Ovary (tissue), 9 donors: Measurements from ENCODE around the gene RPS27L. TPM values are rescaled to one million over a fixed set of nuclear protein-coding genes. Genes with fewer than 3 reads are reported as not detected.
A peak's percentile ranks its signal among the peaks of the same experiment; 100 is the strongest.

Experiments
- DNase-seq, 5 donors: peaks; one replicate each; pipeline ENCODE4 v3.0.0-alpha.2; 2019 to 2020
- H3K27ac ChIP-seq, 2 donors: fragments of 200-600 bp; one replicate each; pipeline versions ENCODE4 v1.5.1 to v1.8.0; 2019 to 2022
- H3K27me3 ChIP-seq: fragments of 200-600 bp; one replicate; pipeline ENCODE4 v1.8.0; 2022
- H3K36me3 ChIP-seq: fragments of 200-600 bp; sonication (generic); one replicate; pipeline ENCODE4 v1.5.1; 2019
- H3K4me1 ChIP-seq: one replicate; pipeline ENCODE4 v1.8.1; 2013; ENCODE audit warnings: mild to moderate bottlenecking, moderate library complexity; ENCODE audit not compliant: insufficient read depth
- H3K4me3 ChIP-seq: fragments of 200-600 bp; sonication (generic); one replicate; pipeline ENCODE4 v1.5.1; 2017
- H3K9me3 ChIP-seq, 2 donors: fragments of 200-600 bp in 1 of 2; sonication (generic) in 1 of 2; one replicate each; pipeline versions ENCODE4 v1.5.1 to v1.8.1; 2013 to 2019; ENCODE audit warnings: mild to moderate bottlenecking in 1 of 2, moderate library complexity in 1 of 2
- CTCF ChIP-seq, 3 donors: fragments of 450-650 bp in 2 of 3; fragments of 200-600 bp in 1 of 3; IDR thresholded peaks; one replicate each; pipeline versions ENCODE4 v1.5.1 to v1.8.0; 2016 to 2022; ENCODE audit warnings: antibody characterized with exemption in 3 of 3, mild to moderate bottlenecking in 1 of 3
- EP300 ChIP-seq: sonication (generic); formaldehyde crosslinking; IDR thresholded peaks from one replicate; pipeline ENCODE4 v1.6.1; 2017; ENCODE audit warnings: antibody characterized with exemption
- POLR2A ChIP-seq: fragments of 450-650 bp; IDR thresholded peaks from one replicate; pipeline ENCODE4 v1.6.1; 2017; ENCODE audit warnings: antibody characterized with exemption, mild to moderate bottlenecking, moderate library complexity
- WGBS, 3 donors: extraction: QIAGEN DNeasy Blood & Tissue Kit in 1 of 3; methylation state at CpG; one replicate each; pipeline versions ENCODE4 v1.1.5 to v1.1.7; 2013 to 2017; 5-methylcytosine and 5-hydroxymethylcytosine counted together
- intact Hi-C, 4 donors: fragments of 100-400 bp; cut with DNase I; formaldehyde crosslinking; loops; one replicate each; pipeline versions ENCODE4 v1.11.0 to v1.15.1; 2022 to 2023
- polyA plus RNA-seq, 2 donors: library from polyadenylated mRNA; stranded (reverse); fragments of 200-250 nt in 1 of 2; fragments of 350-450 nt in 1 of 2; fragmentation: Illumina TruSeq in 1 of 2; extraction: RNeasy Lipid Tissue Mini Kit (QIAGEN cat#74804) in 1 of 2; gene quantifications; one replicate each; pipeline ENCODE4 v1.2.3, GENCODE V29; 2013 to 2014
- total RNA-seq, 7 donors: library from RNA; depleted of rRNA in 2 of 7; stranded (reverse); fragments of >200 nt in 2 of 7; fragmentation: NEBNext Ultra II Directional in 3 of 7; extraction: Animal tissue kit (Norgen Biotek cat#: 25700) in 3 of 7; gene quantifications; one replicate each; pipeline versions ENCODE4 v1.1.0 to v1.2.4, GENCODE V29; 2016 to 2023
- donor health status: DM: no; HTN: no; CAD: no; lungs with moderate emphysema.
- donor health status: DM: no; HTN: no; CAD: no.
- donor health status: Bipolar disorder and iron deficiency.
- donor health status: DM: yes; HTN: yes; CAD: no.
- donor health status: DM: no; HTN: no; CAD: no.
- donor health status: DM: yes; HTN: yes; CAD: no.

RPS27L gene
- total and polyA plus RNA-seq, 9 donors: 85.5 to 129 (median 95.0) TPM

GRCh38 chr15:63188926-63189871 lies 31.9 kb upstream of the RPS27L start, which contains the start of gene RAB8B:
Gene RAB8B (plus strand): TSS chr15:63189606. CDS start chr15:63189625, 19 bp downstream.
- peak; percentile 98 to 99 (median 99) for DNase-seq
- H3K27me3 ChIP-seq: no peaks in the 10 kb centered on the region
- peaks cover 7% of the 10 kb centered on the region for H3K4me1 ChIP-seq
- 0 to 1% (median 1%) methylated on average over 75 to 77 of the region's 77 CpGs for WGBS, 3 donors
- intact Hi-C loops: loop anchor here in 1 of 4 donors (10.0 kb wide), 1 partner anchor 86 kb away; the partner anchor contains the start of gene APH1B
- H3K4me3 ChIP-seq: peak within 1 kb of the TSS; percentile 91
- H3K36me3 ChIP-seq: no peaks in the 10 kb centered on the region
- H3K27ac ChIP-seq: peak within 1 kb of the TSS in 1 of 2 donors; percentile 58
- TF ChIP-seq POLR2A: peak; percentile 76
- no peak for TF ChIP-seq CTCF (IDR thresholded peaks at IDR 0.05)
- no peak for TF ChIP-seq EP300
- no peaks in the 10 kb centered on the region for H3K9me3 ChIP-seq

GRCh38 chr15:63188247-63188925 lies 31.1 kb upstream of the RPS27L start:
- 37 to 41% (median 38%) methylated on average over 10 of the region's 10 CpGs for WGBS, 3 donors
- H3K9me3 ChIP-seq: no peaks in the 10 kb centered on the region
- peak overlapping the region; percentile 91 for H3K4me3 ChIP-seq
- no peaks in the 10 kb centered on the region for H3K36me3 ChIP-seq
- H3K27me3 ChIP-seq: no peaks in the 10 kb centered on the region
- peaks cover 5% of the 10 kb centered on the region for H3K4me1 ChIP-seq
- no peak for DNase-seq
- intact Hi-C loops: loop anchor here in 1 of 4 donors (10.0 kb wide), 1 partner anchor 86 kb away; the partner anchor contains the start of gene APH1B
- peak overlapping the region in 1 of 2 donors; percentile 58 for H3K27ac ChIP-seq
- TF ChIP-seq EP300 (no peak), POLR2A (no peak), CTCF (IDR thresholded peaks at IDR 0.05) (no peak)

- intact Hi-C loops: loop anchor here in 1 of 4 donors (10.0 kb wide), 1 partner anchor 87 kb away; the partner anchor contains the start of gene APH1B
- Histone ChIP-seq H3K27me3 (no peaks in the 10 kb centered on the region), H3K4me3 (no peak overlapping the region), H3K4me1 (peaks cover 5% of the 10 kb centered on the region), H3K9me3 (no peaks in the 10 kb centered on the region), H3K36me3 (no peaks in the 10 kb centered on the region), H3K27ac (no peak overlapping the region)
- 80 to 84% (median 82%) methylated on average over 5 of the region's 5 CpGs for WGBS, 3 donors
- TF ChIP-seq EP300 (no peak), POLR2A (no peak), CTCF (IDR thresholded peaks at IDR 0.05) (no peak)
- no peak for DNase-seq
Measured at GRCh38 chr15:63187589-63188226, 30.4 kb upstream of the RPS27L start.

GRCh38 chr15:63186065-63186464 lies 28.8 kb upstream of the RPS27L start:
- no peaks in the 10 kb centered on the region for H3K27me3 ChIP-seq
- H3K36me3 ChIP-seq: no peaks in the 10 kb centered on the region
- no peaks in the 10 kb centered on the region for H3K9me3 ChIP-seq
- no peak overlapping the region for H3K4me3 ChIP-seq
- intact Hi-C loops: loop anchor here in 1 of 4 donors (10.0 kb wide), 1 partner anchor 89 kb away; the partner anchor contains the start of gene APH1B
- H3K4me1 ChIP-seq: no peaks in the 10 kb centered on the region
- no peak overlapping the region for H3K27ac ChIP-seq
- 51 to 69% (median 58%) methylated on average over 2 of the region's 2 CpGs for WGBS, 3 donors
- no peak for DNase-seq
- no peak for TF ChIP-seq POLR2A
- no peak for TF ChIP-seq EP300
- no peak for TF ChIP-seq CTCF (IDR thresholded peaks at IDR 0.05)
